Small intestine (tissue), 7 donors: ENCODE measurements around the gene CERT1. TPM values are rescaled to one million over a fixed set of nuclear protein-coding genes. Genes with fewer than 3 reads are reported as not detected.
A peak's percentile ranks its signal among the peaks of the same experiment; 100 is the strongest.

Source experiments
- DNase-seq, 2 donors: peaks; one replicate each; pipeline versions ENCODE4 v3.0.0 to v3.0.0-alpha.2; 2013
- FAIRE-seq: peaks from 2 replicates; lab custom pipeline; 2012; peaks lifted over from hg19 to GRCh38; lab: Jason Lieb, UNC
- H3K27ac ChIP-seq, 3 donors: one replicate each; pipeline ENCODE4 v1.5.1; 2013; ENCODE audit warnings: low read length in 2 of 3, mild to moderate bottlenecking in 2 of 3, control low read depth in 1 of 3, inconsistent platforms in 1 of 3, low read depth in 1 of 3, moderate library complexity in 1 of 3
- H3K27me3 ChIP-seq, 3 donors: one replicate each; pipeline ENCODE4 v1.6.1; 2013; ENCODE audit warnings: low read length in 3 of 3, inconsistent platforms in 1 of 3; ENCODE audit not compliant: control insufficient read depth in 3 of 3, insufficient read depth in 3 of 3
- H3K36me3 ChIP-seq, 3 donors: one replicate each; pipeline ENCODE4 v1.6.1; 2013; ENCODE audit warnings: low read length in 3 of 3, inconsistent platforms in 1 of 3, low read depth in 1 of 3, mild to moderate bottlenecking in 1 of 3, moderate library complexity in 1 of 3; ENCODE audit not compliant: control insufficient read depth in 3 of 3, insufficient read depth in 2 of 3
- H3K4me1 ChIP-seq, 3 donors: one replicate each; pipeline ENCODE4 v1.6.1; 2013; ENCODE audit warnings: low read length in 2 of 3, inconsistent platforms in 1 of 3, low read depth in 1 of 3, mild to moderate bottlenecking in 1 of 3, moderate library complexity in 1 of 3; ENCODE audit not compliant: control insufficient read depth in 3 of 3, insufficient read depth in 2 of 3
- H3K4me3 ChIP-seq, 3 donors: one replicate each; pipeline ENCODE4 v1.5.1; 2013; ENCODE audit warnings: low read length in 3 of 3, control low read depth in 1 of 3, inconsistent platforms in 1 of 3, low read depth in 1 of 3, mild to moderate bottlenecking in 1 of 3, moderate library complexity in 1 of 3
- H3K9me3 ChIP-seq, 2 donors: one replicate each; pipeline ENCODE4 v1.6.1; 2013; ENCODE audit warnings: low read depth in 1 of 2, low read length in 1 of 2; ENCODE audit not compliant: control insufficient read depth in 2 of 2, insufficient read depth in 1 of 2
- WGBS, 3 donors: extraction: QIAGEN DNeasy Blood & Tissue Kit; methylation state at CpG; one replicate each; pipeline ENCODE4 v1.1.7; 2013; 5-methylcytosine and 5-hydroxymethylcytosine counted together
- polyA plus RNA-seq, 4 donors: library from polyadenylated mRNA; stranded (reverse) in 3 of 4; unstranded in 1 of 4; fragments of 200-250 nt in 3 of 4; fragments of 120-200 nt in 1 of 4; gene quantifications; one replicate each; pipeline versions ENCODE4 v1.2.1 to v1.2.3, GENCODE V29; 2013
- donor health status: healthy with polysubstance abuse.
- donor health status: control.
- donor health status: control.
- donor health status: Bipolar disorder and iron deficiency.
- donor health status: healthy.

Gene CERT1
- polyA plus RNA-seq, 4 donors: 15.1 to 45.6 (median 22.2) TPM

- Histone ChIP-seq H3K9me3 (no peaks in the 10 kb centered on the region), H3K4me3 (no peak overlapping the region), H3K27me3 (no peaks in the 10 kb centered on the region), H3K27ac (no peak overlapping the region), H3K4me1 (no peaks in the 10 kb centered on the region), H3K36me3 (peaks cover 8 to 29% (median 11%) of the 10 kb centered on the region in 3 donors)
- no peak for FAIRE-seq
- no peak for DNase-seq
- 85 to 89% (median 85%) methylated on average over 4 of the region's 4 CpGs for WGBS, 3 donors
Observed at GRCh38 chr5:75381456-75381855, 130.0 kb downstream of the CERT1 start.

GRCh38 chr5:75380099-75380498 lies 131.3 kb downstream of the CERT1 start:
- 93 to 98% (median 96%) methylated on average over 1 of the region's 1 CpG for WGBS, 3 donors
- no peak for DNase-seq
- H3K27ac ChIP-seq: no peak overlapping the region
- no peak for FAIRE-seq
- no peaks in the 10 kb centered on the region for H3K4me1 ChIP-seq
- H3K9me3 ChIP-seq: no peaks in the 10 kb centered on the region
- no peak overlapping the region for H3K4me3 ChIP-seq
- H3K36me3 ChIP-seq: peaks cover 8 to 29% (median 16%) of the 10 kb centered on the region in 3 donors
- H3K27me3 ChIP-seq: no peaks in the 10 kb centered on the region

- 91 to 97% (median 95%) methylated on average over 4 of the region's 4 CpGs for WGBS, 3 donors
- H3K36me3 ChIP-seq: peaks cover 6 to 27% (median 14%) of the 10 kb centered on the region in 3 donors
- H3K27ac ChIP-seq: no peak overlapping the region
- H3K4me3 ChIP-seq: no peak overlapping the region
- H3K27me3 ChIP-seq: no peaks in the 10 kb centered on the region
- H3K4me1 ChIP-seq: no peaks in the 10 kb centered on the region
- FAIRE-seq (no peak), DNase-seq (no peak)
- no peaks in the 10 kb centered on the region for H3K9me3 ChIP-seq
Observed at GRCh38 chr5:75375414-75375813, 136.0 kb downstream of the CERT1 start.

DNA sequence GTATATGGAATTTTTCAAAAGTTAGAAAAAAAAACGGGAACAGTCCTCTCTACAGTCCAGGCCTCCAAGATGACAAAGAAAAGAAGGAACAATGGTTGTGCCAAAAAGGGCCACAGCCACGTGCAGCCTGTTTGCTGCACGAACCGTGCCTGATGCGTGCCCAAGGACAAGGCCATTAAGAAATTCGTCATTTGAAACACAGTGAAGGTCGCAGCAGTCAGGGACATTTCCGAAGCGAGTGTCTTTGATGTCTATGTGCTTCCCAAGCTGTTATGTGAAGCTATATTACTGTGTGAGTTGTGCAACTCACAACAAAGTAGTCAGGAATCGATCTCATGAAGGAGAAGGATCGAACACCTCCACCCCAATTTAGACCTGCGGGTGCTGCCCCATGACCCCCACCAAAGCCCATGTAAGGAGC lies 137.0 kb downstream of the CERT1 start:
- Histone ChIP-seq H3K4me3 (no peak overlapping the region), H3K27me3 (no peaks in the 10 kb centered on the region), H3K4me1 (no peaks in the 10 kb centered on the region), H3K27ac (no peak overlapping the region), H3K36me3 (peaks cover 5 to 22% (median 11%) of the 10 kb centered on the region in 3 donors), H3K9me3 (no peaks in the 10 kb centered on the region)
- no peak for DNase-seq
- WGBS, 3 donors: 89 to 96% (median 91%) methylated on average over 12 of the region's 12 CpGs
- FAIRE-seq: no peak

- Histone ChIP-seq H3K27me3 (no peaks in the 10 kb centered on the region), H3K9me3 (no peaks in the 10 kb centered on the region), H3K27ac (no peak overlapping the region), H3K4me3 (no peak overlapping the region), H3K36me3 (peaks cover under 1 to 17% (median 8%) of the 10 kb centered on the region in 3 donors), H3K4me1 (no peaks in the 10 kb centered on the region)
- DNase-seq (no peak), FAIRE-seq (no peak)
- 75 to 90% (median 87%) methylated on average over 2 of the region's 2 CpGs for WGBS, 3 donors
Observed at GRCh38 chr5:75373862-75374261, 137.6 kb downstream of the CERT1 start.

GRCh38 chr5:75368391-75368790 lies 143.0 kb downstream of the CERT1 start:
- Histone ChIP-seq H3K27me3 (no peaks in the 10 kb centered on the region), H3K9me3 (no peaks in the 10 kb centered on the region), H3K4me1 (no peaks in the 10 kb centered on the region), H3K27ac (no peak overlapping the region), H3K4me3 (no peak overlapping the region), H3K36me3 (no peaks in the 10 kb centered on the region)
- FAIRE-seq: no peak
- no peak for DNase-seq
- WGBS, 3 donors: 68 to 84% (median 80%) methylated on average over 4 of the region's 4 CpGs

- no peak overlapping the region for H3K4me3 ChIP-seq
- no peaks in the 10 kb centered on the region for H3K27me3 ChIP-seq
- DNase-seq (no peak), FAIRE-seq (no peak)
- H3K9me3 ChIP-seq: no peaks in the 10 kb centered on the region
- peaks cover 0 to 4% (median 0%) of the 10 kb centered on the region in 3 donors for H3K36me3 ChIP-seq
- H3K4me1 ChIP-seq: no peaks in the 10 kb centered on the region
- H3K27ac ChIP-seq: no peak overlapping the region
Observed at GRCh38 chr5:75367401-75367800, 144.0 kb downstream of the CERT1 start.

DNA sequence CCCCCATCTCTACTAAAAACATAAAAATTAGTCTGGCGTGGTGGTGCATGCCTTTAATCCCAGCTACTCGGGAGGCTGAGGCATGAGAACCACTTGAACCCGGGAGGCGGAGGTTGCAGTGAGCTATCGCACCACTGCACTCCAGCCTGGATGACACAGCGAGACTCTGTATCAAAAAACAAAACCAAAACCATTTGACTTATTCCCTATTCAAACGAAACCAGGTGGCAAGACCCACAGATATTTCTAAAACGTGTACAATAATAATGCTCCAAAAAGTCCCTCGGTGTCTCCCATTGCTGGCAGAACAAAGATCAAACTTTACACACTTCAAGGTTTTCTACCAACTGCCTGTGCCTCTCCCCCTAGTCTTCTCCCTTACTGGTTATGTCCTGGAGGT lies 144.6 kb downstream of the CERT1 start:
- H3K27ac ChIP-seq: peak overlapping the region in 1 of 3 donors; percentile 66
- H3K4me3 ChIP-seq: no peak overlapping the region
- FAIRE-seq: no peak
- H3K36me3 ChIP-seq: peaks cover 0 to 4% (median 0%) of the 10 kb centered on the region in 3 donors
- no peak for DNase-seq
- no peaks in the 10 kb centered on the region for H3K4me1 ChIP-seq
- no peaks in the 10 kb centered on the region for H3K9me3 ChIP-seq
- H3K27me3 ChIP-seq: no peaks in the 10 kb centered on the region
- WGBS, 3 donors: 73 to 82% (median 75%) methylated on average over 9 of the region's 9 CpGs

DNA sequence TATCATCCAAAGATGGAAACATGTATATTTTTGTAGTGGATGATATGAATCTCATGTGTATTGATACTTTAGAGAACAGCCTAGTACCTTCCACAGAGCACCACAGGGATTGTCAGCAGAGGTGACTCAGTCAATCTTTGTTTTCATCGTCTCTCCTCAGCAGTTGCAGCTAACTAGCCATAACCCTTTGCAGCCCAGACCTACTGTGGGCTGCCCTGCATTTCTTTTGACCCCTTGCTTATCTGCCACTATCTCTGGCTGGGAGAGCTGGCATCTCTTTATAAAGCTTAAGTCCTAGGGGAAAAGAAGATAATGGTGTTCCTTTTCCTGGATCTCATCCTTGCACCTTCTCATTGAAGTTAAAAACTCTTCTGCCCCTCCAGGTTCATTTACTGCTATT lies 145.7 kb downstream of the CERT1 start:
- Histone ChIP-seq H3K36me3 (peaks cover 0 to 7% (median 0%) of the 10 kb centered on the region in 3 donors), H3K9me3 (no peaks in the 10 kb centered on the region), H3K4me1 (no peaks in the 10 kb centered on the region), H3K4me3 (no peak overlapping the region), H3K27ac (no peak overlapping the region), H3K27me3 (no peaks in the 10 kb centered on the region)
- FAIRE-seq (no peak), DNase-seq (no peak)
- 20 to 45% (median 42%) methylated on average over 1 of the region's 1 CpG for WGBS, 3 donors
